Endometrial microvascular endothelial cells (primary cell): ENCODE measurements around the gene PKN2. TPM values are rescaled to one million over a fixed set of nuclear protein-coding genes. Genes with fewer than 3 reads are reported as not detected.

Experiments used
- in situ Hi-C: cut with HindIII; loops from 2 replicates; pipeline ENCODE4 v1.10.0; 2017; ENCODE audit warnings: low sequenced_read_pairs, low pct_unique_long_range_greater_than_20kb; ENCODE audit errors: inconsistent ontology term
- total RNA-seq: library from RNA; depleted of rRNA; stranded (reverse); fragments of >200 nt; gene quantifications from one replicate; pipeline ENCODE4 v1.2.3, GENCODE V29; 2015; ENCODE audit errors: inconsistent ontology term

Gene PKN2
- total RNA-seq, 1 donor from 2014 or later, result 42.8 TPM

DNA sequence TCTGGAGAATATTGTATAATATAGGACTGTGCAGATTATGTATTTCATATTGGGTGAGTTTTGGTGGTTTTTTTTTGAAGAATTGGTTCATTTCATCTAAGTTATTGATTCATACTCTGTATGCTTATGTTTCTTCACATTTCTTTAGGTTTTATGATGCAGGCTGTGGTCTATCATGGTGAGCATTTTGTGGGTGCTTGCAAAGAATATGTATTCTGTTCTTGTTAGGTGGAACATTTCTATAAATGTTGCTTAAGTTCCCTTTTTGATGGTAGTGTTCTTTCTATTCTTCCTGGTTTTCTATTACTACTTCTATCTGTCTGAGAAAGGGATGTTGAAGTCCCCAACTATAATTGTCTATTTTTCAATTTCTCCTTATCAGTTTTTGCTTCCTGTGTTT, 42.6 kb downstream of the PKN2 start:
- in situ Hi-C loops, result no loop called here

DNA sequence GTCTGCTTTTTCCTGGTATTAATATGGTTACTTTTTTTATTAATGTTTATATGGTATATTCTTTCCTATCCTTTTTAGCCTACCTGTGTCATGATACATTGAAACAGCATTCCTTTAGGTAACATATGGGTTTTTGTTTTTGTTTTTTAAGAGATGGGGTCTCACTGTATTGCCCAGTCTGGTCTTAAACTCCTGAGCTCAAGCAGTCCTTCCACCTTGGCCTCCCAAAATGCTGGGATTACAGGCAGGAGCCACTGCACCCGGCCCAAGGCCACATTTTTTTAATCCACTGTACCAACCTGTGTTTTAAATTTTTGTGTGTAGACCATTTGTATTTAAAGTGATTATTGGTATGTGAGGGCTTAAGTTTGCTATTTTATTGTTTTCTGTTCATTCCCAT, 43.1 kb downstream of the PKN2 start:
- in situ Hi-C loops, result no loop called here

DNA sequence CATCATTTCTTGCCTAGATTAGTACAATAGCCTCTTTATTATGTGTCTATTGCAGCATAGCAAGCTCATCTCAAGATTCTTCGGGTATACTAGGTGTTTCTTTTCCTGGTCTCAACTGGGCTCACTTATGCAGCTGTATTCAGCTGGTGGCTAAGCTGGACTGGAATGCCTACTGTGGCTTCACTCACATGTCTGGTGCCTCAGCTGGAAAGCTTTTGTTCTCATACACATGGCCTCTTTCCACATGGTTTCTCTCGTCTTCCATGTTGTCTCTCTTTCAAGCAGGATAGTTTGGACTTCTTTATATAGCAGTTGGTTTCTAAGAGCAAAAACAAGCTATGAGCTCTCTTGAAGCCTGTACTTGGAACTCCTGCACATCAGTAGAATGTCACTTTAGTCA, 45.2 kb downstream of the PKN2 start:
- in situ Hi-C loops, result no loop called here

DNA sequence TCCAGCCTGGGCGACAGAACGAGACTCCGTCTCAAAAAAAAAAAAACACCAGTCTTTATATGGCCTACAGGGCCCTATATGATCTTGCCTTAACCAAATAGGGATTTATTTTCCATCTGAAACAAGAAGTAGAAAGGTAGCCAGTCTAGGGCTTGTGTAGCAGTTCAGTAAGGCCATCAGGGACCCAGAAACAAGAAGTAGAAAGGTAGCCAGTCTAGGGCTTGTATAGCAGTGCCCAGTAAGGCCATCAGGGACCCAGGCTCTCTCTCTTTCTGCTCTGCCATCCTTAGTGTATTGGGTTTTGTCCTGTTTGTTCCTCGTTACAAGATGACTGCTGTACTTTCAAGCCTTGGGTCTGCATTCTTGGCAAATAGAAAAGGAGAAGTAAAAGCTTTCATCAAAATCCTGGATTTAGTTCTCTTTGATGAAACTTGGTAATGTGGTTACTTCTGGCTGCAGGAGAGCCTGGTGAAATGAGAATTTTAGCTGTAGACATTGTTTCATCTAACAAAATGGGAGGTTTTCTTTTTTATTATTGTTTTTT, 46.1 kb downstream of the PKN2 start:
- in situ Hi-C loops, result no loop called here

- in situ Hi-C loops, result no loop called here
Observed at GRCh38 chr1:88730995-88731394, 46.9 kb downstream of the PKN2 start.

DNA sequence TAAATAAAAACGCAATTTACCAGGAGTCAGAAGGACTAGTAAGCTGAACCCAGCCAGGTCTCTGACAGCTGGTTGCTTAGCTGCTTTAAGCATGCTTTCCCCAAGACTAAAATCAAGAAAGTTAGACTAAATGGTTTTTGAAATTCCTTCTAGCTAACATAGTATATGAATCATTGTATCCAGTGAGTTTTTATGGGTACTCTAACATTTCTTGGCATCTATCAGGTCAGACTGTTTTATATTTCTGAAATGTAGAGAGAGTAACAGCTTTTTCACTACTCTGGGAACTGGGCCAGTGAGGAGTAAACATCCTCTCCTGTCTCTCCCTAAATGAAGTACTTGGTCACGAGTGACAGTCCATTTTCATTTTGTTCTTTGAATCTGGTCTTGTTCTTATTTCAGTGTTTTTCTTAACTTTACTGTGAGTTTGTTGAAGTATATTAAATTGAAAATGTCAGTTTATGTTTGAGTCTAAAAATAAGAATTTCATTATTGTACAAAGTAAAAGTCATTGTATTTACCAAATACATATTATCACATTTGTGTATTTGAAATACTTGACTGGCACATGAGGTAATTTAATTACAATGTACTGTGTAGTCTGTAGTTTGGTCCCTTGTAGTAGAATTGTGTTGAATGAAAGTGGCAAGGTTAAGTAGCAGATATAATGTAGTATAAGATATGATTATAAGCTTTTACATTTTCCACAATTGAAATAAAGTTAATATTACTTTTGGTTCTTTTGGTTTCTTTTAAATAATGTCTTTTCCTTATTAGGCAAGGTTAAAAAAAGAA, 47.6 kb downstream of the PKN2 start:
- in situ Hi-C loops, result no loop called here

GRCh38 chr1:88735382-88735781, 51.3 kb downstream of the PKN2 start:
- in situ Hi-C loops, result no loop called here

DNA sequence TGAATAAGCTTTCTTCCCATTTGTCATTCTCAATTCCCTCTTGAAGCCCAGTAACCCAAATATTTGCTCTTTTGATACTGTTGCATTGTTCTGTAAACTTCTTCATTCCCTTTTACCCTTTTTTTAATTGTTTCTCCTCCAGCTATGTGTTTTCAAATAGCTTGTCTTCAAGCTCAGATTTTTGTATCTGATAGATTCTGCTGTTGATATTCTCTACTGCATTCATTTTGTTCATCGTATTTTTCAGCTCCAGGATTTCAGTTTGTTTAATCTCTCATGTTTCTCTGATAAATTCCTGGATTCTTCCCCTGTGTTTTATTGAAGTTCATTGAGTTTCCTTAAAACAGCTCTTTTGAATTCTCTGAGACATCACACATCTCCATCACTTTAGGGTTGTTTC, 51.8 kb downstream of the PKN2 start:
- in situ Hi-C loops, result no loop called here

- in situ Hi-C loops, result no loop called here
Observed at GRCh38 chr1:88736633-88737248, 52.7 kb downstream of the PKN2 start.

DNA sequence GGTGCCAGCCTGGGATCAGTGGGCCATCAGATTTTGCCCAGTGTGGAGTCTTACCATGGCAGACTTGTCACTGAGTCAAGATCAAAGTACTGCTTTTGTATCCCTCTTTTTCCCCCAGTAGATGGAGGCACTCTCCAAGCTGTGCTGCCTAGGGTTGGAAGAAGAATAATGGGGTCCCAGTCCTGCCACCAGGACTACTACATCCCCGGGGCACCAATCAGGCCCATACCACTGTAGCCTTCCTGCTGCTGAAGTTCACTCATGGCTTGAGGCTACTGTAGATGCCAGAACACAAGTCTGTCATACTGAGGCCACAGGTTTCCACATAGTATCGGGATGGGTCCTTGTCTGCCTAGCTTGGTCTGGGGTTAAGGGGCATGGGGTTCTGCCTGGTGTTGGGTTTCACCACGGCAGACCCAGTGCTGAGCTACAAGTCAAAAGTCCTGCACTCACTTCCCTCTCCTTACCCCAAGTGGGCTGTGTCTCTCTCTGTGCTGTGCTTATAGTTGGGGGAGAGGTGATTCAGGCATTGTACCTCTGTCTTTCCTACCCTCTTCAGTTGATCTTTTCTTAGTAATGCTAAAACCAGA, 53.4 kb downstream of the PKN2 start:
- in situ Hi-C loops, result no loop called here

- in situ Hi-C loops, result no loop called here
Observed at GRCh38 chr1:88740784-88741183, 56.7 kb downstream of the PKN2 start.

GRCh38 chr1:88741413-88741812, 57.3 kb downstream of the PKN2 start:
- in situ Hi-C loops, result no loop called here

GRCh38 chr1:88742531-88742930, 58.5 kb downstream of the PKN2 start:
- in situ Hi-C loops, result no loop called here

- in situ Hi-C loops, result no loop called here
Observed at GRCh38 chr1:88744142-88744541, 60.1 kb downstream of the PKN2 start.

GRCh38 chr1:88746916-88747315, 62.8 kb downstream of the PKN2 start:
- in situ Hi-C loops, result no loop called here

DNA sequence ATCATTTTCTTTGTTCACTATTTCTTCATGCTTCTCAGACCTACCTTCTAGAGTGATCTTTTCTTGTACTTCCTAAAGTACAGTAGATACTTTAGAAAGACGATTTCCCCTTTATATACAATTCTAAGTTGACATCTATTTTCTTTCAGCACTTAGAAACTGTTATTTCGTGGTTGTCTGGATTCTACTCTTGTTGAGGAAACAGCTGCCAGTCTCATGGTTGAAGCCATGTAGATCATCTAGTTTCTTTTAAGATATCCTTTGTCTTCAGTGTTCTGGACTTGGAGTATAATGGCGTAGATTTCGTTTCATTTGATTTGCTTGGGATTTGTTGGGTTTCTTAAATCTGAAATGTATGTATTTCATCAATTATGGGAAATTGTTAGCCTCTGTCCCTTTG, 67.6 kb downstream of the PKN2 start:
- in situ Hi-C loops, result no loop called here

GRCh38 chr1:88753506-88753905, 69.4 kb downstream of the PKN2 start:
- in situ Hi-C loops, result no loop called here

GRCh38 chr1:88763649-88764406, 79.8 kb downstream of the PKN2 start:
- in situ Hi-C loops, result no loop called here

GRCh38 chr1:88768187-88768586, 84.1 kb downstream of the PKN2 start:
- in situ Hi-C loops, result no loop called here
